H1 (cell line): Measurements from ENCODE around the gene PIK3CG. TPM values are rescaled to one million over a fixed set of nuclear protein-coding genes. Genes with fewer than 3 reads are reported as not detected.

ENCODE experiments used
- CBX8 ChIP-seq: fragments of 300-800, 300-1000 bp; sonication (generic); IDR thresholded peaks from 2 replicates; pipeline ENCODE4 v1.7.1; 2016; ENCODE audit warnings: low read depth, low read length, borderline replicate concordance
- CHD2 ChIP-seq: IDR thresholded peaks from 2 replicates; pipeline ENCODE4 v1.6.1; 2012; ENCODE audit warnings: low read length, improper control_type of control experiment
- CHD7 ChIP-seq: fragments of 300-600 bp; sonication (generic); IDR thresholded peaks from 2 replicates; pipeline ENCODE4 v1.7.1; 2012; ENCODE audit warnings: low read length, moderate library complexity, mild to moderate bottlenecking, inconsistent platforms; ENCODE audit not compliant: insufficient replicate concordance
- EP300 ChIP-seq, 2 experiments: IDR thresholded peaks; 1 replicate in 1 of 2; 2 replicates in 1 of 2; pipeline ENCODE4 v1.6.1; 2011 to 2012; ENCODE audit warnings: low read depth in 2 of 2, low read length in 2 of 2, mild to moderate bottlenecking in 2 of 2, borderline replicate concordance in 1 of 2, inconsistent platforms in 1 of 2, moderate library complexity in 1 of 2
- GTF2F1 ChIP-seq: IDR thresholded peaks from 2 replicates; pipeline ENCODE4 v1.6.1; 2012; ENCODE audit warnings: low read depth, low read length, improper control_type of control experiment, borderline replicate concordance
- SIN3A ChIP-seq, 2 experiments: IDR thresholded peaks in 1 of 2; conservative IDR thresholded peaks in 1 of 2; 2 replicates each; pipeline ENCODE4 v1.6.1; 2011 to 2012; ENCODE audit warnings: low read length in 2 of 2, improper control_type of control experiment in 1 of 2, low read depth in 1 of 2, mild to moderate bottlenecking in 1 of 2
- TAF7 ChIP-seq: optimal IDR thresholded peaks from 2 replicates; pipeline ENCODE3; 2011; ENCODE audit warnings: low read depth, mild to moderate bottlenecking, inconsistent platforms, low read length, moderate library complexity, borderline replicate concordance
- TCF12 ChIP-seq: IDR thresholded peaks from 2 replicates; pipeline ENCODE4 v1.6.1; 2011; ENCODE audit warnings: low read depth, mild to moderate bottlenecking, low read length
- YY1 ChIP-seq: IDR thresholded peaks from 2 replicates; pipeline ENCODE4 v1.6.1; 2011; ENCODE audit warnings: low read depth, mild to moderate bottlenecking, low read length
- ZNF274 ChIP-seq: IDR thresholded peaks from 2 replicates; pipeline ENCODE4 v1.7.0; 2012; ENCODE audit warnings: low read length, borderline replicate concordance; ENCODE audit errors: extremely low read depth
- polyA plus RNA-seq, 7 experiments: library from polyadenylated mRNA; depleted of rRNA in 3 of 7; stranded (reverse) in 5 of 7; unstranded in 2 of 7; fragments of >200 nt in 5 of 7; fragments of 200-250 nt in 2 of 7; gene quantifications; 1 replicate in 5 of 7; 2 replicates in 1 of 7; 4 replicates in 1 of 7; pipeline versions ENCODE4 v1.2.1 to v1.2.3, GENCODE V29; 2011 to 2013; ENCODE audit warnings: missing spikeins in 2 of 7, mixed read lengths in 2 of 7
- total RNA-seq: library from RNA; stranded (reverse); fragmentation: NEBNext Ultra II Directional; extraction: Animal tissue kit (Norgen Biotek cat#: 25700); gene quantifications from 2 replicates; pipeline ENCODE4 v1.2.1, GENCODE V29; 2021

PIK3CG gene
- total and polyA plus RNA-seq, 2 of the 8 experiments (the other 6 are each of a cell fraction or from before 2014, with no cell fraction given): not detected

- TF ChIP-seq CBX8: no peak
- TF ChIP-seq GTF2F1: no peak
- no peak for TF ChIP-seq EP300 (IDR thresholded peaks at IDR 0.05; ENCODE audit: borderline replicate concordance in 1 of 2, low read depth in 2 of 2, low read length in 2 of 2)
- no peak for TF ChIP-seq CHD2
- TF ChIP-seq CHD7: no peak
- no peak for TF ChIP-seq TCF12
- TF ChIP-seq SIN3A (conservative IDR thresholded peaks at IDR 0.05 in 1 of 2, IDR thresholded peaks at IDR 0.05 in 1 of 2; ENCODE audit: low read depth in 1 of 2, low read length in 2 of 2): no peak
- TF ChIP-seq ZNF274: no peak
- no peak for TF ChIP-seq TAF7
- no peak for TF ChIP-seq YY1
Observed at GRCh38 chr7:106844279-106844997, 20.6 kb upstream of the PIK3CG start (continued).
